ENCODE data around the gene SSBP2.

DNA sequence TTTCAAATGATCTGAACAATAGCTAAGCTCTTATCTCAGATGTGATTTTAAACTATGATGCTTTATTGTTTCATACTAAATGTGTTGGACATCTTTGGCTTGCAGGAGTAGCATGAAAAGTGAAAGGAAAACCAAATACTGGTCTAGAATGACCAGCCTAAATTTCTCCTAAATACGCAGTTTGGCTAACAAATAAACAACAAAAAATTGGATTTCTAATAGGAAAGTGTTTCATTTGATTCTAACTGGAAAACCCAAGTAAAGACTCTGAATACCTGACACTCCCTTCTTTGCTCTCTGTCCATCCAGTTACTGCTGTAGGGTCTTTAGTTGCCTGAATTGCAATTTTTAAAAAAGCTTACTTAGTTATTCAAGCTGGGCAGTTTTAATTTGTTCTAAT, 245.2 kb downstream of the SSBP2 start:
- TF ChIP-seq, protein P1, sequence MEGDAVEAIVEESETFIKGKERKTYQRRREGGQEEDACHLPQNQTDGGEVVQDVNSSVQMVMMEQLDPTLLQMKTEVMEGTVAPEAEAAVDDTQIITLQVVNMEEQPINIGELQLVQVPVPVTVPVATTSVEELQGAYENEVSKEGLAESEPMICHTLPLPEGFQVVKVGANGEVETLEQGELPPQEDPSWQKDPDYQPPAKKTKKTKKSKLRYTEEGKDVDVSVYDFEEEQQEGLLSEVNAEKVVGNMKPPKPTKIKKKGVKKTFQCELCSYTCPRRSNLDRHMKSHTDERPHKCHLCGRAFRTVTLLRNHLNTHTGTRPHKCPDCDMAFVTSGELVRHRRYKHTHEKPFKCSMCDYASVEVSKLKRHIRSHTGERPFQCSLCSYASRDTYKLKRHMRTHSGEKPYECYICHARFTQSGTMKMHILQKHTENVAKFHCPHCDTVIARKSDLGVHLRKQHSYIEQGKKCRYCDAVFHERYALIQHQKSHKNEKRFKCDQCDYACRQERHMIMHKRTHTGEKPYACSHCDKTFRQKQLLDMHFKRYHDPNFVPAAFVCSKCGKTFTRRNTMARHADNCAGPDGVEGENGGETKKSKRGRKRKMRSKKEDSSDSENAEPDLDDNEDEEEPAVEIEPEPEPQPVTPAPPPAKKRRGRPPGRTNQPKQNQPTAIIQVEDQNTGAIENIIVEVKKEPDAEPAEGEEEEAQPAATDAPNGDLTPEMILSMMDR (IDR thresholded peaks at IDR 0.05), result no peak
- TF ChIP-seq POLR2AphosphoS5 (IDR thresholded peaks at IDR 0.05) (no peak), POLR2A (IDR thresholded peaks at IDR 0.05) (no peak), EP300 (IDR thresholded peaks at IDR 0.05) (no peak)
